OCI-LY1 (cell line): Measurements from ENCODE around the gene FNDC3A.

ENCODE experiments used
- H2AFZ ChIP-seq: fragments of 200-600 bp; sonication (generic), shearing (Covaris generic); 2 replicates; pipeline ENCODE4 v1.6.0; 2014; ENCODE audit warnings: antibody characterized with exemption, mild to moderate bottlenecking, low read length
- H3F3A ChIP-seq: fragments of 200-600 bp; sonication (generic), shearing (Covaris generic); 2 replicates; pipeline ENCODE4 v1.6.0; 2014; ENCODE audit warnings: mild to moderate bottlenecking, antibody characterized with exemption, low read length, moderate library complexity; ENCODE audit not compliant: insufficient read depth
- H3K27ac ChIP-seq: fragments of 200-600 bp; sonication (generic); 2 replicates; pipeline ENCODE4 v1.5.1; 2014; ENCODE audit warnings: low read length, mixed run types, mild to moderate bottlenecking, low read depth; ENCODE audit not compliant: poor library complexity, severe bottlenecking
- H3K27me3 ChIP-seq: fragments of 200-600 bp; sonication (generic); 2 replicates; pipeline ENCODE4 v1.6.0; 2014; ENCODE audit warnings: antibody characterized with exemption, mild to moderate bottlenecking, low read length, moderate library complexity; ENCODE audit not compliant: insufficient read depth
- H3K36me3 ChIP-seq: fragments of 200-600 bp; sonication (generic); 2 replicates; pipeline ENCODE4 v1.6.1; 2014; ENCODE audit warnings: mild to moderate bottlenecking, antibody characterized with exemption, low read length, moderate library complexity, mixed read lengths; ENCODE audit not compliant: insufficient read depth
- H3K4me1 ChIP-seq: fragments of 200-600 bp; sonication (generic); 2 replicates; pipeline ENCODE4 v1.5.1; 2014; ENCODE audit warnings: mild to moderate bottlenecking, low read length, moderate library complexity; ENCODE audit not compliant: insufficient read depth, severe bottlenecking
- H3K4me2 ChIP-seq: fragments of 200-600 bp; sonication (generic), shearing (Covaris generic); 2 replicates; pipeline ENCODE4 v1.6.1; 2014; ENCODE audit warnings: low read length
- H3K4me3 ChIP-seq: fragments of 200-600 bp; sonication (generic); 2 replicates; pipeline ENCODE4 v1.5.1; 2014; ENCODE audit warnings: low read length, low read depth, mild to moderate bottlenecking, mixed read lengths; ENCODE audit not compliant: poor library complexity, severe bottlenecking
- H3K79me2 ChIP-seq: fragments of 200-600 bp; shearing (Covaris generic); 2 replicates; pipeline ENCODE4 v1.6.1; 2016; ENCODE audit warnings: mixed run types, low read length, mixed read lengths; ENCODE audit not compliant: insufficient read depth
- H3K9ac ChIP-seq: fragments of 200-600 bp; sonication (generic), shearing (Covaris generic); 2 replicates; pipeline ENCODE4 v1.6.1; 2014; ENCODE audit warnings: mild to moderate bottlenecking, low read length, mixed read lengths
- H3K9me2 ChIP-seq: fragments of 200-600 bp; sonication (generic), shearing (Covaris generic); 2 replicates; pipeline ENCODE4 v1.6.1; 2014; ENCODE audit warnings: low read depth, mild to moderate bottlenecking, low read length, mixed read lengths
- H3K9me3 ChIP-seq: fragments of 200-600 bp; shearing (Covaris generic); 2 replicates; pipeline ENCODE4 v1.6.1; 2014; ENCODE audit warnings: low read length, mixed read lengths
- H4K20me1 ChIP-seq: fragments of 200-600 bp; sonication (generic), shearing (Covaris generic); 2 replicates; pipeline ENCODE4 v1.6.0; 2016; ENCODE audit warnings: mild to moderate bottlenecking, low read length; ENCODE audit not compliant: insufficient read depth
- CTCF ChIP-seq: fragments of 200-600 bp; sonication (generic), shearing (Covaris generic); IDR thresholded peaks from 2 replicates; pipeline ENCODE4 v1.5.1; 2017; ENCODE audit warnings: mild to moderate bottlenecking, antibody characterized with exemption, low read length, moderate library complexity, mixed read lengths
- EZH2 ChIP-seq: fragments of 200-600 bp; sonication (generic), shearing (Covaris generic); IDR thresholded peaks from 2 replicates; pipeline ENCODE4 v1.8.0; 2017; ENCODE audit warnings: borderline replicate concordance, mixed run types, mild to moderate bottlenecking, antibody characterized with exemption, low read length, moderate library complexity, mixed read lengths

The FNDC3A gene

GRCh38 chr13:49100637-49101570 is 125.2 kb downstream of the FNDC3A start:
- no peak overlapping the region for H3K9ac ChIP-seq
- H2AFZ ChIP-seq: no peak overlapping the region
- no peaks in the 10 kb centered on the region for H3K36me3 ChIP-seq
- H3K27ac ChIP-seq: no peak overlapping the region
- no peaks in the 10 kb centered on the region for H3K79me2 ChIP-seq
- H3K4me1 ChIP-seq: no peaks in the 10 kb centered on the region
- no peaks in the 10 kb centered on the region for H3K9me3 ChIP-seq
- TF ChIP-seq CTCF (no peak), EZH2 (no peak)
- no peak overlapping the region for H3K4me3 ChIP-seq
- H3K27me3 ChIP-seq: no peaks in the 10 kb centered on the region
- no peaks in the 10 kb centered on the region for H3F3A ChIP-seq
- no peaks in the 10 kb centered on the region for H4K20me1 ChIP-seq
- H3K4me2 ChIP-seq: no peak overlapping the region
- no peaks in the 10 kb centered on the region for H3K9me2 ChIP-seq

GRCh38 chr13:49108196-49108595 is 132.5 kb downstream of the FNDC3A start:
- H3K9me2 ChIP-seq: no peaks in the 10 kb centered on the region
- no peaks in the 10 kb centered on the region for H3K27me3 ChIP-seq
- H3K4me1 ChIP-seq: peaks cover 31% of the 10 kb centered on the region
- H4K20me1 ChIP-seq: no peaks in the 10 kb centered on the region
- no peak overlapping the region for H2AFZ ChIP-seq
- H3K9me3 ChIP-seq: no peaks in the 10 kb centered on the region
- no peak overlapping the region for H3K4me3 ChIP-seq
- no peaks in the 10 kb centered on the region for H3F3A ChIP-seq
- no peak overlapping the region for H3K4me2 ChIP-seq
- H3K79me2 ChIP-seq: peaks cover 19% of the 10 kb centered on the region
- no peak for TF ChIP-seq EZH2
- no peak for TF ChIP-seq CTCF
- no peak overlapping the region for H3K9ac ChIP-seq
- H3K27ac ChIP-seq: no peak overlapping the region
- H3K36me3 ChIP-seq: no peaks in the 10 kb centered on the region

- Histone ChIP-seq H3K9ac (peak overlapping the region; percentile 78), H3K4me2 (peak overlapping the region; percentile 81), H3K4me1 (peaks cover 33% of the 10 kb centered on the region), H3K9me2 (no peaks in the 10 kb centered on the region), H2AFZ (peak overlapping the region; percentile 97), H3K4me3 (peak overlapping the region; percentile 81), H3K79me2 (peaks cover 19% of the 10 kb centered on the region), H3F3A (no peaks in the 10 kb centered on the region), H3K27ac (peak overlapping the region; percentile 14), H3K9me3 (no peaks in the 10 kb centered on the region), H3K27me3 (no peaks in the 10 kb centered on the region), H3K36me3 (peaks cover 4% of the 10 kb centered on the region; the same call in 1 of the 2 replicates), H4K20me1 (no peaks in the 10 kb centered on the region)
- no peak for TF ChIP-seq CTCF
- no peak for TF ChIP-seq EZH2
Measured at GRCh38 chr13:49110122-49110912, 134.6 kb downstream of the FNDC3A start.
